Prostate gland (tissue), 2 donors: ENCODE data around the gene DOK3. TPM values are rescaled to one million over a fixed set of nuclear protein-coding genes. Genes with fewer than 3 reads are reported as not detected.

Source experiments
- DNase-seq: peaks from one replicate; pipeline ENCODE4 v3.0.0-alpha.2; 2019; ENCODE audit warnings: low spot score
- H3K27ac ChIP-seq, 2 donors: fragments of 200-600 bp; sonication (generic); 2 replicates each; pipeline ENCODE4 v1.5.1; 2017 to 2019
- H3K27me3 ChIP-seq: fragments of 200-600 bp; sonication (generic); replicated peaks from 2 replicates; pipeline ENCODE4 v1.5.1; 2019; ENCODE audit not compliant: insufficient read depth
- H3K36me3 ChIP-seq, 2 donors: fragments of 200-600 bp; sonication (generic); 1 replicate in 1 of 2; 2 replicates in 1 of 2; pipeline versions ENCODE4 v1.5.1 to v1.8.1; 2017 to 2019
- H3K4me1 ChIP-seq: fragments of 200-600 bp; sonication (generic); replicated peaks from 2 replicates; pipeline ENCODE4 v1.5.1; 2019
- H3K4me3 ChIP-seq, 2 donors: fragments of 200-600 bp; sonication (generic); 2 replicates each; pipeline ENCODE4 v1.5.1; 2017 to 2019
- H3K9me3 ChIP-seq: fragments of 200-600 bp; sonication (generic); 2 replicates; pipeline ENCODE4 v1.5.1; 2017
- CTCF ChIP-seq, 4 experiments: fragments of 200-600 bp in 2 of 4; fragments of 450-650 bp in 2 of 4; sonication (generic) in 2 of 4; IDR thresholded peaks; 1 replicate in 3 of 4; 2 replicates in 1 of 4; pipeline ENCODE4 v1.5.1; 2016 to 2019; ENCODE audit warnings: antibody characterized with exemption in 4 of 4, mild to moderate bottlenecking in 2 of 4, moderate library complexity in 2 of 4
- POLR2A ChIP-seq: fragments of 450-650 bp; IDR thresholded peaks from one replicate; pipeline ENCODE4 v1.6.1; 2016; ENCODE audit warnings: antibody characterized with exemption, mild to moderate bottlenecking
- POLR2AphosphoS5 ChIP-seq: sonication (generic); formaldehyde crosslinking; IDR thresholded peaks from one replicate; pipeline ENCODE4 v1.6.1; 2017; ENCODE audit warnings: antibody characterized with exemption
- WGBS: methylation state at CpG from one replicate; pipeline ENCODE4 v1.1.5; 2018; 5-methylcytosine and 5-hydroxymethylcytosine counted together
- intact Hi-C: fragments of 100-400 bp; cut with DNase I; formaldehyde crosslinking; loops from one replicate; pipeline ENCODE4 v1.14.2; 2022
- total RNA-seq, 2 donors: library from RNA; depleted of rRNA; stranded (reverse); fragments of >200 nt; gene quantifications; one replicate each; pipeline ENCODE4 v1.1.0, GENCODE V29; 2016

Gene DOK3
- total RNA-seq, 2 donors from 2014 or later, result 5.0 to 10.4 TPM

GRCh38 chr5:177477701-177478477 lies 31.7 kb downstream of the DOK3 start:
- DNase-seq, result no peak
- Histone ChIP-seq H3K36me3 (no peaks in the 10 kb centered on the region), H3K4me3 (no peak overlapping the region), H3K27ac (peak overlapping the region in 1 of 2 donors; percentile 67), H3K9me3 (no peaks in the 10 kb centered on the region), H3K4me1 (peaks cover 13% of the 10 kb centered on the region), H3K27me3 (no peaks in the 10 kb centered on the region)
- TF ChIP-seq POLR2AphosphoS5, result no peak
- intact Hi-C loops, result no loop called here
- WGBS, result 81% methylated on average over 13 of the region's 13 CpGs

GRCh38 chr5:177476531-177477233 lies 32.9 kb downstream of the DOK3 start:
- 75% methylated on average over 18 of the region's 18 CpGs for WGBS
- intact Hi-C loops, result no loop called here
- H3K9me3 ChIP-seq, result no peaks in the 10 kb centered on the region
- H3K4me3 ChIP-seq, result no peak overlapping the region
- H3K4me1 ChIP-seq, result peaks cover 24% of the 10 kb centered on the region
- TF ChIP-seq CTCF (IDR thresholded peaks at IDR 0.05) (no peak), POLR2AphosphoS5 (peak; percentile 7)
- no peak overlapping the region for H3K27ac ChIP-seq
- DNase-seq, result no peak
- H3K27me3 ChIP-seq, result no peaks in the 10 kb centered on the region
- no peaks in the 10 kb centered on the region for H3K36me3 ChIP-seq

GRCh38 chr5:177475563-177476427 lies 33.8 kb downstream of the DOK3 start:
- H3K9me3 ChIP-seq, result no peaks in the 10 kb centered on the region
- H3K27me3 ChIP-seq, result no peaks in the 10 kb centered on the region
- no peaks in the 10 kb centered on the region for H3K36me3 ChIP-seq
- no peak overlapping the region for H3K4me3 ChIP-seq
- DNase-seq, result no peak
- peaks cover 24% of the 10 kb centered on the region for H3K4me1 ChIP-seq
- 67% methylated on average over 11 of the region's 11 CpGs for WGBS
- intact Hi-C loops, result no loop called here
- TF ChIP-seq CTCF (IDR thresholded peaks at IDR 0.05) (no peak), POLR2AphosphoS5 (no peak), POLR2A (no peak)
- H3K27ac ChIP-seq, result no peak overlapping the region

- no peaks in the 10 kb centered on the region for H3K36me3 ChIP-seq
- TF ChIP-seq CTCF (IDR thresholded peaks at IDR 0.05), result no peak
- TF ChIP-seq POLR2A, result no peak
- TF ChIP-seq POLR2AphosphoS5, result no peak
- peaks cover 24% of the 10 kb centered on the region for H3K4me1 ChIP-seq
- 42% methylated on average over 4 of the region's 4 CpGs for WGBS
- H3K27me3 ChIP-seq, result no peaks in the 10 kb centered on the region
- DNase-seq, result no peak
- H3K4me3 ChIP-seq, result no peak overlapping the region
- intact Hi-C loops, result no loop called here
- no peaks in the 10 kb centered on the region for H3K9me3 ChIP-seq
- no peak overlapping the region for H3K27ac ChIP-seq
Measured at GRCh38 chr5:177474846-177475562, 34.6 kb downstream of the DOK3 start.
